ENCODE data around the gene SYTL1. TPM values are rescaled to one million over a fixed set of nuclear protein-coding genes. Genes with fewer than 3 reads are reported as not detected.

SYTL1 gene
- total RNA-seq, 2 experiments from 2014 or later, result 124 to 136 TPM

DNA sequence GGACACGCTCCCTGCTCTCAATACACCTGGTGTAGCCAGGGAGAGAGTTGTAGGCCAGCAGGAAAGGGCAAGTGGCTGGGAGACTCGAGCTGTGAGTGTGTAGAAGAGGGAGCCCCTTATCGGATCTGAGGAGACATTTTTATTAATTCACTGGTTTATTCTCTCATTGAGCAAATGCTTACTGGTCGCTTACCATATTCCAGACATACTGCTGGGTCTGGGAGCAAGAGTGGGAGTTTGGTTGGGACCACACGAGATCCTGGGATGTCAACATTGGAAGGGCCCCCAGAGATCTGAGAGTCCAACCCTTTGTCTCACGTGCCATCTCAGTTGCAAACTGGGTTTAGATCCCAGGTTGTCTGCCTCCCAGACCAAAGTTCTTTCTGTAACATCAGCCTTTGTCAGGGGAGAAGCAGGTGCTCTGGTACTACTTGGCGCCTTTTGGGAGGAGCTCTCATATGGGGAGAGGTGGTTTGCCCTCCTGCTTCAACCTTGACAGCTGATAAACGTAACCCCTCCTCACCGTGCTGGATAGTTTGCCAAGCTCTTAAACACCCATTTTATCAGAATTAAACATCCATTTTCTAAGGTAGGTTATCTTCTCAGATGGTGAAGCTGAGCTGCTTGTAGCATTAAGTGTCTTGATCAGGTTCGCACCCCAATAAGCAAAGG, 19.1 kb upstream of the SYTL1 start:
- no peak for DNase-seq

DNA sequence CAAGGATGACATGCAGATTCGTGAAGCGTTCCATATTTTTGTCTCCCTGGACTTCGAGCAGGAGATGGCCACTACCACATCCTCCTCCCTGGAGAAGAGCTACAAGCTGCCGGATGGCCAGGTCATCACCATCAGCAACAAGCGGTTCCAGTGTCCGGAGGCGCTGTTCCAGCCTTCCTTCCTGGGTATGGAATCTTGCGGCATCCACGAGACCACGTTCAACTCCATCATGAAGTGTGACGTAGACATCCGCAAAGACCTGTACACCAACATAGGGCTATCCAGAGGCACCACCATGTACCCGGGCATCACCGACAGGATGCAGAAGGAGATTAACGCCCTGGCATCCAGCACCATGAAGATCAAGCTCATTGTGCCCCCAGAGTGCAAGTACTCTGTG, 16.5 kb upstream of the SYTL1 start:
- H3K9me3 Mint-ChIP-seq, result no peaks in the 10 kb centered on the region
- DNase-seq, result no peak
- no peak overlapping the region for H3K27ac Mint-ChIP-seq
- H3K4me3 Mint-ChIP-seq, result no peak overlapping the region
- CTCF ChIA-PET, result interaction anchor here (2.5 to 2.6 kb wide), 2 partner anchors 29 to 32 kb away, joined by 8 to 12 read pairs; no protein-coding TSS in a partner anchor
- H3K36me3 Mint-ChIP-seq (ENCODE audit: low read depth), result peaks cover 42% of the 10 kb centered on the region
- POLR2A ChIA-PET, result interaction anchor here (2.0 kb wide), 1 partner anchor 9 kb away, joined by 4 read pairs; no protein-coding TSS in a partner anchor
- peaks cover 57% of the 10 kb centered on the region for H3K4me1 Mint-ChIP-seq
- H3K27me3 Mint-ChIP-seq, result no peaks in the 10 kb centered on the region

More for the DNA sequence above, 19.1 kb upstream of the SYTL1 start:
- H3K36me3 Mint-ChIP-seq (ENCODE audit: low read depth), result peaks cover 31% of the 10 kb centered on the region
- H3K4me3 Mint-ChIP-seq, result peak overlapping the region; percentile 96
- CTCF ChIA-PET, result interaction anchor here (0.8 to 2.8 kb wide), 11 partner anchors 10 to 168 kb away, joined by 3 to 25 read pairs (median 5); partner anchors contain the start of genes GPR3, SLC9A1 and SYTL1
- H3K4me1 Mint-ChIP-seq, result peaks cover 48% of the 10 kb centered on the region
- H3K27me3 Mint-ChIP-seq, result peaks cover 4% of the 10 kb centered on the region
- no peaks in the 10 kb centered on the region for H3K9me3 Mint-ChIP-seq
- peak overlapping the region; percentile 89 for H3K27ac Mint-ChIP-seq
- POLR2A ChIA-PET, result interaction anchor here (1.0 to 2.4 kb wide), 8 partner anchors 10 to 341 kb away, joined by 3 to 26 read pairs (median 4); partner anchors contain the start of genes SLC9A1 and SYTL1

DNA sequence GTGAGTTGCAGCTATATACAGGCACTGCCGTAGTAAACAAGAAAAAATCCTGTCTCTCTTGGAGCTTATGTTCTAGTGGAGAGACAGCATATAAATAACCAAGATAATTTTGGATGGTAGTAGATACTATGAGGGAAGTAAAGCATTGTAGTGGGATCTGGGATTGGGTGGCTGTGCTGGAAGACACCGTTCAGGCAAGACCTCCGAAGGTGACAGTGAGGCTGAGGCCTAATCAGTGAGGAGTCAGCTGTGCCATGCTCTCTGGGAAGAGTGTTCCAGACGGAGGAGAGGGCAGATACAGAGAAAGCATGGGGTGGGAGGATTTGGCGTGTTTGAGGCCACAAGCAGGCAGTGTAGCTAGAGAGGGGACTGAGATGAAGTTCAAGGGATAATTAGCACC, 13.9 kb upstream of the SYTL1 start:
- DNase-seq, result no peak
- CTCF ChIA-PET, result interaction anchor here (1.4 kb wide), 1 partner anchor 60 kb away, joined by 3 read pairs; no protein-coding TSS in a partner anchor
- H3K4me3 Mint-ChIP-seq, result no peak overlapping the region
- POLR2A ChIA-PET, result no interaction called here
- H3K27ac Mint-ChIP-seq, result no peak overlapping the region
- H3K36me3 Mint-ChIP-seq (ENCODE audit: low read depth), result peaks cover 53% of the 10 kb centered on the region
- H3K27me3 Mint-ChIP-seq, result no peaks in the 10 kb centered on the region
- H3K4me1 Mint-ChIP-seq, result peaks cover 70% of the 10 kb centered on the region
- H3K9me3 Mint-ChIP-seq, result no peaks in the 10 kb centered on the region

DNA sequence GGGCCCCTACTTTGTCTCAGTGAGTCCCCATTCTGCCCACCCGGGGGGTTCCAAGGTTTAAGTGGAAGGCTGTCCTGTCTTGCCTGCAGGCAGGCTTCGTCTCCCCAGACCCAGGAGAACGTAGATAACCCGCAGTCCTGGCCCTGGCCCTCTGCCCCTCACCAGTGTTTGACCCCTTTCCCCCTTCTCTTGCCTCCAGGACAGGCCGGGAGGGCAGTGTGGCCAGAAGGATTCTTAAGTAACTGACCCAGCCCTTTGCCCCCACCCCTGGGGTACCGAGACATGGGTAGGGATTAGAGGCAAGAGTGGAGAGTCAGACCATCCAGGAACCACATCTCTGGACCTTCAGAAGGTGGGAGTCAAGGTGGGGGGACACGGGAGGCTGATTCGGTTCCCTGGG, 11.0 kb upstream of the SYTL1 start:
- no peaks in the 10 kb centered on the region for H3K9me3 Mint-ChIP-seq
- peaks cover 60% of the 10 kb centered on the region for H3K36me3 Mint-ChIP-seq (ENCODE audit: low read depth)
- ChIA-PET CTCF (no interaction called here), POLR2A (interaction anchor here (3.1 kb wide), 1 partner anchor 11 kb away, joined by 19 read pairs; the partner anchor contains the start of gene SYTL1)
- no peak overlapping the region for H3K4me3 Mint-ChIP-seq
- no peak for DNase-seq
- H3K4me1 Mint-ChIP-seq, result peaks cover 48% of the 10 kb centered on the region
- H3K27me3 Mint-ChIP-seq, result no peaks in the 10 kb centered on the region
- H3K27ac Mint-ChIP-seq, result no peak overlapping the region

DNA sequence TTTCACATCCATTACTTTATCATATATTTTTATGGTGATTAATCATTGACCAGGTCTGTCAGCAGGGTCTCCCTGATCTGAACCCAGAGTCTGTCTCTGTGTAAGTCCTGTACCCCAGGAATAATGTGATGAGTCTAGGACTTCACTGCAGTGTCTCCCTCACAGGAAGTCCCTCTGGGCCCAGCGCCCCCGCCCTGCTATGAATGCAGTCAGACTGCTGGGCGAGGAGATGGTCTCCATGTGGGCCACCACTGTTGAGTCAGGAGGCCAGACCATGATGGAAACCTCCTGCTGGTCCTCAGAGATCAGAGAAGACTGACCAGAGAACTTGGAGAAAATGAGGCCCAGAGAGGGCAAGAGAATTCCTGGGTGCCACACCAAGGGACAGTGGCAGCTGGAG, 10.4 kb upstream of the SYTL1 start:
- peaks cover 63% of the 10 kb centered on the region for H3K36me3 Mint-ChIP-seq (ENCODE audit: low read depth)
- CTCF ChIA-PET, result interaction anchor here (1.5 to 2.5 kb wide), 5 partner anchors 8 to 59 kb away, joined by 6 to 27 read pairs (median 21); no protein-coding TSS in a partner anchor
- peaks cover 41% of the 10 kb centered on the region for H3K4me1 Mint-ChIP-seq
- H3K4me3 Mint-ChIP-seq, result no peak overlapping the region
- no peak for DNase-seq
- peak overlapping the region; percentile 68 for H3K27ac Mint-ChIP-seq
- H3K27me3 Mint-ChIP-seq, result no peaks in the 10 kb centered on the region
- POLR2A ChIA-PET, result interaction anchor here (3.1 kb wide), 1 partner anchor 11 kb away, joined by 19 read pairs; the partner anchor contains the start of gene SYTL1
- H3K9me3 Mint-ChIP-seq, result no peaks in the 10 kb centered on the region

DNA sequence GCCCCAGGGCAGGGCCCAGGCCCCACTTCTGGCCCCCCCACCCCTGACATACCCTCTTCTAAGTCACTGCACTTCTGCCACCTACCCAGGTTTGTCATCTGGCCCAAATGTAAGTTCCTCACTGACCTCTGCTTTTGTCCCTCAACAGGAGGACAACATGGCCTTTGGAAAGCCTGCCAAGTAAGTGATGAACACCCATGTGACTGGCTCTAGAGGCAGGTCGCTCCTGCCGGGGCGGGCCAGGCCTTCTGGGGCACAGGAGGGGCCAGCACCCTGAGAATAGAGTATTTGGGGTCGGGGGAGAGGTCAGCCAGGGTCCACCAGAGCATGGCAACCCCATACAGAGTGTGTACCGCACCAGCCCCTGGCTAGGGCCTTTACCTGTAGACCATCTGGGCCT, 9.9 kb upstream of the SYTL1 start:
- CTCF ChIA-PET, result interaction anchor here (0.8 to 3.0 kb wide), 25 partner anchors 9 to 767 kb away, joined by 3 to 45 read pairs (median 6); partner anchors contain the start of genes MAP3K6 and SYTL1
- POLR2A ChIA-PET, result interaction anchor here (1.4 to 3.1 kb wide), 4 partner anchors 9 to 25 kb away, joined by 3 to 19 read pairs (median 6); partner anchors contain the start of gene SYTL1
- H3K36me3 Mint-ChIP-seq (ENCODE audit: low read depth), result peaks cover 68% of the 10 kb centered on the region
- DNase-seq, result no peak
- peaks cover 36% of the 10 kb centered on the region for H3K4me1 Mint-ChIP-seq
- no peaks in the 10 kb centered on the region for H3K9me3 Mint-ChIP-seq
- peak overlapping the region; percentile 68 for H3K27ac Mint-ChIP-seq
- H3K27me3 Mint-ChIP-seq, result no peaks in the 10 kb centered on the region
- H3K4me3 Mint-ChIP-seq, result no peak overlapping the region

DNA sequence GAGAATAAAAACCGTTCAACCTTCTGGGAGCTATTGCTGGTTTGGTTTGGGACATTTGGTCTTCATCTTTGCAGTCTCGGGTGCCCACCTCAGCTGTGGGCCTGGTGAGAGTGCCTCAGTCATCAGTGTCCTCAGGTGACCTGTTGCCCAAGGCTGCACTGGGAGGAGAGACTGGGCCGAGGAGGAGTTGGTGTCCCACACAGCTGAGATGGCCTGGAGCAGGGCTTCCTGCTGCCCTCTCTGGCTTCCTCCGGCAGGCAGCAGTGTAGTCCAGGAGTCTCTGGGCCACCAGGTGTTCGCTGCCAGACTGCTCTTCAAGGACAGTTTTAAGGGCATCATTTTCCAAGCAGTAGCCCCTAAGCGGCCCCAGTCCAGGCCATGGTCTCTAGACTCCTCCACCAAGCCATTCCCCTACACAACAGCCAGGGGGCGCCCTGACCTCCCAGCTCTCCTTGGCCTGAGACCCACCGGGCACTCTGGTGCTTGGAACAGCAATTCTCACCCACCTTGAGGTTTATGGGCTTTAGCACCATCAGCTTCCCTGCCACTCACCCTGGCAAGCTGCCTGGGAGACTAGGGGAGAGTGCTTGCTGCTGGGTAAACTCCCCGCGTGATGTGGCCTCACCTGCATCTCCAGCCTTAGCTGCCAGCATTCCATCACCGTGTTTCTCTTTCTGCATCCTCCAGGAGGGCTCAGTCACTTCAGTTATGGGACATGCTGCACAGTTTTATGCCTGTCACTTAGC, 9.1 kb upstream of the SYTL1 start:
- ChIA-PET CTCF (interaction anchor here (0.6 to 3.0 kb wide), 31 partner anchors 9 to 768 kb away, joined by 3 to 45 read pairs (median 4); partner anchors contain the start of genes MAP3K6, SLC9A1, SYTL1 and WDTC1), POLR2A (interaction anchor here (1.1 to 3.1 kb wide), 6 partner anchors 9 to 29 kb away, joined by 3 to 19 read pairs (median 5); partner anchors contain the start of gene SYTL1)
- H3K27ac Mint-ChIP-seq, result peak overlapping the region; percentile 68
- no peaks in the 10 kb centered on the region for H3K9me3 Mint-ChIP-seq
- DNase-seq, result peak; percentile 66
- peaks cover 66% of the 10 kb centered on the region for H3K36me3 Mint-ChIP-seq (ENCODE audit: low read depth)
- peaks cover 34% of the 10 kb centered on the region for H3K4me1 Mint-ChIP-seq
- H3K27me3 Mint-ChIP-seq, result no peaks in the 10 kb centered on the region
- H3K4me3 Mint-ChIP-seq, result no peak overlapping the region

DNA sequence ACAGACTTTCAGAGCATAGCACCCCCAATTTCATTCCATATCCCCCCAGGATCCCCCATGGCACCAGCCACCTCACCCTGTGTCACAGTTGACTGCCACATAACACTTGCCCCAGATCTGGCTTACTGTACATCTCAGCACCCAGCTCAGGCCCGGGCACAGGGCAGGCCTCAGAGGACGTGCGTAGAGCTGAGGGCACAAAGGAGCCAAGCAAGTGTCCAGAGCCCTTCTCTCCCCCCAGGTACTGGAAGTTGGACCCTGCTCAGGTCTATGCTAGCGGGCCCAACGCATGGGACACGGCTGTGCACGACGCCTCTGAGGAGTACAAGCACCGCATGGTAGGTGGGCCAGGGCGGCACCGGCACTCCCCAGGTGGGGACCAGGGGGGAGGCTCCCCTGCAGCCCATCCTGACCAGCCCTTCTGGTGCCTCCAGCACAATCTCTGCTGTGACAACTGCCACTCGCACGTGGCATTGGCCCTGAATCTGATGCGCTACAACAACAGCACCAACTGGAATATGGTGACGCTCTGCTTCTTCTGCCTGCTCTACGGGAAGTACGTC, 8.0 kb upstream of the SYTL1 start:
- CTCF ChIA-PET, result interaction anchor here (0.6 to 3.0 kb wide), 15 partner anchors 10 to 420 kb away, joined by 3 to 45 read pairs (median 6); partner anchors contain the start of genes SYTL1 and WDTC1
- no peak for DNase-seq
- POLR2A ChIA-PET, result interaction anchor here (1.4 to 3.1 kb wide), 2 partner anchors 8 to 10 kb away, joined by 6 to 19 read pairs; partner anchors contain the start of gene SYTL1
- peaks cover 61% of the 10 kb centered on the region for H3K36me3 Mint-ChIP-seq (ENCODE audit: low read depth)
- H3K4me1 Mint-ChIP-seq, result peaks cover 29% of the 10 kb centered on the region
- no peaks in the 10 kb centered on the region for H3K27me3 Mint-ChIP-seq
- H3K27ac Mint-ChIP-seq, result no peak overlapping the region
- no peaks in the 10 kb centered on the region for H3K9me3 Mint-ChIP-seq
- no peak overlapping the region for H3K4me3 Mint-ChIP-seq

DNA sequence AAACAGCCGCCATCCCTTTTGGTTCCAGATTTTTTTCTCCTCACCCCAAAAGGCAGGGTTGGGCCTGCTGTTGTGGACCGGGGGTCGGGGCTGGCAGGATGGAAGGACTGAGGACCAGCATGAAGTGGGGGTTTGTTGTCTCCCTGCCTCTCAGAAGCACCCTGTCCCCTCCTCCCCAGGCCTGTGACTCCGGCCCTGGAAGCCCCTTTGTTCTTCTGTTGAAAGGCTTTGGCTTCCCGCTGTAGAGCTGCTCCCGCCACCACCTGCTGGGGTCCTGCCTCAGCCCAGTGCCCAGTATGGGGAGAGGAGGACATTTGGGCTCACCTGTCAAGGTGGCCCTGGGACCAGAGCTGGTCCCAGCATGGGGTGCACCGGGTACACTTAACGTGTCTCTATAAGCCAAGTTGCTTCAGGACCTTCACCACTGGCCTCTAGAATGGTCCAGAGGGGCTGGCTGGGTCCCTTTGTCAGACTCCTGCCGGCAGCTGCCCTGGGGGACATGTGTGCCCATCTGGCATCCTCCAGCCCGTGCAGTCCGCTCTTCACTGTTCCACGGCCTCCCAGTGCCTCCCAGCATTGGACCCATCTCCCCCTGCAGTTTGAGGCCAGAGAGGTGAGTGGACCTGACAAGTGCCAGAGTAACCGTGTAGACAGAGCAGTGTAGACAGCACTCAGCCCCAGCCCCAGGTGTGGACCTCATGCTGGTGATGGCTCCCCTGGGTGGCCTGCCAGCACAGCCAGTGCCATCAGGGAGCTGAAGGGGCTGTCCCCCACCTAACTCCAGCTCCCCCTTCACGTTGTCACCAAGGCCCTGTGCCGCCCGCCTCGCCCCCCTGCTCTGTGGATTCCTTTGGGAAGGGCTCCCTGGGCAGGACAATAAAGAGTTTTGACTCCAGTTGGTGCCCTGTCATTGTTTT, 6.1 kb upstream of the SYTL1 start:
- Mint-ChIP-seq H3K36me3 (ENCODE audit: low read depth) (peaks cover 52% of the 10 kb centered on the region), H3K4me3 (no peak overlapping the region), H3K4me1 (peaks cover 40% of the 10 kb centered on the region), H3K9me3 (no peaks in the 10 kb centered on the region), H3K27ac (no peak overlapping the region), H3K27me3 (no peaks in the 10 kb centered on the region)
- ChIA-PET CTCF (interaction anchor here (1.0 kb wide), 1 partner anchor 21 kb away, joined by 4 read pairs; no protein-coding TSS in a partner anchor), POLR2A (interaction anchor here (0.6 to 1.2 kb wide), 3 partner anchors 13 to 433 kb away, joined by 3 to 5 read pairs (median 3); no protein-coding TSS in a partner anchor)
- DNase-seq, result no peak

DNA sequence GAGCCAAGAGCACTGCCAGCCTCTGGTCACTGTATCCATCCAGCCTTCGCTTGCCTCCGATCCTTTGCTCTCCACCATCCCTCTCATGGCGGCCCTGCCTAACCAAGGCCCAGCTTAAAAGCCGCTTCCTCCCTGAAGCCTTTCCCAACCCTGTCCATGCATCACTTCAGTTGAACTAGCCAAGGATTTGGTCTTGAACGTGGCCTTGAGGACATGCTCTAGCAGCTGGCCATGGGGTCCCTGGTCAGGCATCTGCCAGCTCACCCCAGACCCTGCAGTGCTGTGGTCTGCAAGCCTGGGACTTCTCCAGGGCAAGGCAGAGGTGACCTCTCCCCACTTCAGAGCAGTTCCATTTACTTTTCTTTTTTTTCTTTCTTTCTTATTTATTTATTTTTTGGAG, 5.1 kb upstream of the SYTL1 start:
- Mint-ChIP-seq H3K4me3 (no peak overlapping the region), H3K27me3 (no peaks in the 10 kb centered on the region), H3K27ac (no peak overlapping the region), H3K9me3 (no peaks in the 10 kb centered on the region), H3K36me3 (ENCODE audit: low read depth) (peaks cover 47% of the 10 kb centered on the region), H3K4me1 (peaks cover 40% of the 10 kb centered on the region)
- DNase-seq, result no peak
- ChIA-PET POLR2A (interaction anchor here (0.6 to 1.2 kb wide), 2 partner anchors 51 to 434 kb away, joined by 3 read pairs; no protein-coding TSS in a partner anchor), CTCF (interaction anchor here (0.9 to 1.0 kb wide), 2 partner anchors 20 to 21 kb away, joined by 3 to 4 read pairs; no protein-coding TSS in a partner anchor)

DNA sequence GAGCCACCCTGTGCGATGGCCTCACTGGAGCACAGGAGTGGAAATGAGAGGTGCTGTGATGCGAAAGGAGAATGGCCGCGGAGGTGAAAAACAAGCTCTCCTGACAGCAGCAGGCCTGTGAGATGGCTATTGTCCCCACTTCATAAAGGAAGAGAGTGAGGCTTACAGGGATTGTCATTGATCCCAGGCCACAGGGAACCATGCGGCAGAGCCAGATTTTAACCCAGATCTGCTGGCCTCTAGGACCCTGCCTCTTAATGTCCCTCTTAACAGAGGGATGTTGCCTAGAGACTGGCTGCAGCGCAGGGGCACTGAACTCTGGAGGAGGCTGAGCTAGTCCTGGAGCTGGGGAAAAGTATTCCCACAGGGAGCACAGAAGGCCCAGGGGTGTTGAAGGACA, 3.1 kb upstream of the SYTL1 start:
- no peaks in the 10 kb centered on the region for H3K27me3 Mint-ChIP-seq
- ChIA-PET POLR2A (interaction anchor here (0.9 kb wide), 1 partner anchor 18 kb away, joined by 3 read pairs; no protein-coding TSS in a partner anchor), CTCF (interaction anchor here (0.5 kb wide), 1 partner anchor 15 kb away, joined by 3 read pairs; no protein-coding TSS in a partner anchor)
- no peak overlapping the region for H3K27ac Mint-ChIP-seq
- peaks cover 32% of the 10 kb centered on the region for H3K4me1 Mint-ChIP-seq
- H3K9me3 Mint-ChIP-seq, result no peaks in the 10 kb centered on the region
- no peak for DNase-seq
- H3K36me3 Mint-ChIP-seq (ENCODE audit: low read depth), result peaks cover 40% of the 10 kb centered on the region
- no peak overlapping the region for H3K4me3 Mint-ChIP-seq
